Measurements from ENCODE around the gene LDLRAD3. TPM values are rescaled to one million over a fixed set of nuclear protein-coding genes. Genes with fewer than 3 reads are reported as not detected.

LDLRAD3 gene
- total and polyA plus RNA-seq, 4 experiments from 2014 or later, result not detected

DNA sequence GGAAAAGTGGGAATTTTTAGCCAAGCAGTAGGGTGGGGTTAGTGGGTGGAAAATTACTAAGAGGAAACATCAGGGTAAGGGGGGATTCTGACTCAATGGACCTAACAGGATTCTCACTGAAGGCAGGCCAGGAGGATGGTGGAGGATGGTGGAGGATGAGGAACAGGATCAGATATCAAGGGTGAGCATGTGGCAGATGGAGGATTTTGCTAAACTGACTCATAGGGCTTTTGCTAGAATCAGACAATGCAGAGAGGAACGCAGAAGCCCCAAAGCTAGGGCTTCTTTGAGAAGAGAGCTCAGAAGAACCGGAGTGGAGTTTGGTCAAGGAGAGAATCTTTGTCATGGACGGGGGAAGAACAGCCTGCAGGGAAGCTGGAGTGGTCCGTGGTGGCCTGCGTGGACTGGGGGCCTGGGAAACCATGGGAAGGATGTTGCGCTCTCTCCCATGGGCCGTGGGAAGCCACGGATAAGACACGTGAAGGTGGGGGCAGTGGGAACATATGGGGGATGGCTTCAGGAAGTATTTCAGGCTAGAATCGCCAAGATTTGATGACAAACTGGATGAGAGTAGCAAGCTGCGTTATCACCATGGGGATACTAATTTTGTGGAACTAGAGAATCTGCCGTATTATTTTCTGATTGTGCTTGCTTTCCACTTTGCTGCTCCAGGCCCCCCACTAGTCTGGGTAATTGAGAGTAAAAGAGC lies 165.2 kb downstream of the LDLRAD3 start:
- Mint-ChIP-seq H3K9me3 (peaks cover 0 to 13% (median 4%) of the 10 kb centered on the region in 8 donors), H3K36me3 (no peaks in the 10 kb centered on the region), H3K4me1 (no peaks in the 10 kb centered on the region), H3K27ac (no peak overlapping the region), H3K4me3 (peak overlapping the region in 1 of 8 donors; percentile 15), H3K27me3 (peaks cover 0 to 7% of the 10 kb centered on the region in 2 donors)
- Histone ChIP-seq H3K9me3 (ENCODE audit: control insufficient read depth in 1 of 2, low read length in 2 of 2) (no peaks in the 10 kb centered on the region), H3K4me1 (ENCODE audit: insufficient read depth, low read length) (no peaks in the 10 kb centered on the region), H3K27ac (ENCODE audit: low read depth, low read length) (no peak overlapping the region), H3K4me3 (ENCODE audit: low read length in 2 of 2) (no peak overlapping the region), H3K27me3 (ENCODE audit: insufficient read depth, low read length) (no peaks in the 10 kb centered on the region), H3K36me3 (ENCODE audit: insufficient read depth, low read length) (no peaks in the 10 kb centered on the region)
- intact Hi-C loops (cut with micrococcal nuclease), result no loop called here
- ChIA-PET CTCF (ENCODE audit: partially characterized antibody) (no interaction called here), POLR2A (ENCODE audit: partially characterized antibody) (no interaction called here)
- DNase-seq, result no peak

DNA sequence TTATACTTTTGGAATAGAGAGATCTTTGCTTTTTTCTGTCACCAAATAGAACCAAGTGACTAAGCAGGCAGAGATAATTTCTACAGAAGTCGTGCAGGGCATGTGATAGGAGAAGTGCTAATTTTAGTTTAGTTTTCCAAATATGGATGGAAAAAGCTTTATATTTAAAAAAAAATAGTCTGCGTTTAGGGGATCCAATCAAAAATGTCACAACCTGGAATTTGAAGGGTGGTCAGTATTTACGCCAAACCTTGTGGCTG lies 165.7 kb downstream of the LDLRAD3 start:
- no peak overlapping the region for H3K27ac ChIP-seq (ENCODE audit: low read depth, low read length)
- Mint-ChIP-seq H3K4me3 (no peak overlapping the region), H3K4me1 (no peaks in the 10 kb centered on the region), H3K27ac (no peak overlapping the region), H3K27me3 (peaks cover 0 to 7% of the 10 kb centered on the region in 2 donors), H3K36me3 (no peaks in the 10 kb centered on the region), H3K9me3 (peaks cover 0 to 14% (median 4%) of the 10 kb centered on the region in 8 donors)
- H3K27me3 ChIP-seq (ENCODE audit: insufficient read depth, low read length), result no peaks in the 10 kb centered on the region
- ChIA-PET CTCF (ENCODE audit: partially characterized antibody) (no interaction called here), POLR2A (ENCODE audit: partially characterized antibody) (no interaction called here)
- no peak overlapping the region for H3K4me3 ChIP-seq (ENCODE audit: low read length in 2 of 2)
- intact Hi-C loops (cut with micrococcal nuclease), result no loop called here
- H3K9me3 ChIP-seq (ENCODE audit: control insufficient read depth in 1 of 2, low read length in 2 of 2), result no peaks in the 10 kb centered on the region
- no peaks in the 10 kb centered on the region for H3K4me1 ChIP-seq (ENCODE audit: insufficient read depth, low read length)
- H3K36me3 ChIP-seq (ENCODE audit: insufficient read depth, low read length), result no peaks in the 10 kb centered on the region
- no peak for DNase-seq

- Mint-ChIP-seq H3K36me3 (no peaks in the 10 kb centered on the region), H3K4me1 (no peaks in the 10 kb centered on the region), H3K9me3 (peaks cover 0 to 19% (median 8%) of the 10 kb centered on the region in 8 donors), H3K4me3 (no peak overlapping the region), H3K27me3 (peaks cover 0 to 7% of the 10 kb centered on the region in 2 donors), H3K27ac (no peak overlapping the region)
- no peak for DNase-seq
- no peaks in the 10 kb centered on the region for H3K36me3 ChIP-seq (ENCODE audit: insufficient read depth, low read length)
- no peaks in the 10 kb centered on the region for H3K27me3 ChIP-seq (ENCODE audit: insufficient read depth, low read length)
- CTCF ChIA-PET (ENCODE audit: partially characterized antibody), result no interaction called here
- intact Hi-C loops (cut with micrococcal nuclease), result no loop called here
- no peaks in the 10 kb centered on the region for H3K9me3 ChIP-seq (ENCODE audit: control insufficient read depth in 1 of 2, low read length in 2 of 2)
- POLR2A ChIA-PET (ENCODE audit: partially characterized antibody), result no interaction called here
- H3K4me3 ChIP-seq (ENCODE audit: low read length in 2 of 2), result no peak overlapping the region
- H3K27ac ChIP-seq (ENCODE audit: low read depth, low read length), result no peak overlapping the region
- no peaks in the 10 kb centered on the region for H3K4me1 ChIP-seq (ENCODE audit: insufficient read depth, low read length)
These were observed 166.2 kb downstream of the LDLRAD3 start for GRCh38 chr11:36109850-36110606.

- H3K27ac Mint-ChIP-seq, result no peak overlapping the region
- H3K4me1 ChIP-seq (ENCODE audit: insufficient read depth, low read length), result no peaks in the 10 kb centered on the region
- intact Hi-C loops (cut with micrococcal nuclease), result no loop called here
- peaks cover 0 to 24% (median 9%) of the 10 kb centered on the region in 8 donors for H3K9me3 Mint-ChIP-seq
- H3K27me3 Mint-ChIP-seq, result peaks cover 0 to 5% of the 10 kb centered on the region in 2 donors
- no peaks in the 10 kb centered on the region for H3K9me3 ChIP-seq (ENCODE audit: control insufficient read depth in 1 of 2, low read length in 2 of 2)
- CTCF ChIA-PET (ENCODE audit: partially characterized antibody), result no interaction called here
- POLR2A ChIA-PET (ENCODE audit: partially characterized antibody), result interaction anchor here (0.7 kb wide), 1 partner anchor 208 kb away, joined by 5 read pairs; no protein-coding TSS in a partner anchor
- no peak overlapping the region for H3K4me3 Mint-ChIP-seq
- H3K27ac ChIP-seq (ENCODE audit: low read depth, low read length), result no peak overlapping the region
- no peaks in the 10 kb centered on the region for H3K4me1 Mint-ChIP-seq
- DNase-seq, result no peak
- H3K27me3 ChIP-seq (ENCODE audit: insufficient read depth, low read length), result no peaks in the 10 kb centered on the region
- no peak overlapping the region for H3K4me3 ChIP-seq (ENCODE audit: low read length in 2 of 2)
- no peaks in the 10 kb centered on the region for H3K36me3 Mint-ChIP-seq
- H3K36me3 ChIP-seq (ENCODE audit: insufficient read depth, low read length), result no peaks in the 10 kb centered on the region
These were observed 167.0 kb downstream of the LDLRAD3 start for GRCh38 chr11:36110668-36111410.

DNA sequence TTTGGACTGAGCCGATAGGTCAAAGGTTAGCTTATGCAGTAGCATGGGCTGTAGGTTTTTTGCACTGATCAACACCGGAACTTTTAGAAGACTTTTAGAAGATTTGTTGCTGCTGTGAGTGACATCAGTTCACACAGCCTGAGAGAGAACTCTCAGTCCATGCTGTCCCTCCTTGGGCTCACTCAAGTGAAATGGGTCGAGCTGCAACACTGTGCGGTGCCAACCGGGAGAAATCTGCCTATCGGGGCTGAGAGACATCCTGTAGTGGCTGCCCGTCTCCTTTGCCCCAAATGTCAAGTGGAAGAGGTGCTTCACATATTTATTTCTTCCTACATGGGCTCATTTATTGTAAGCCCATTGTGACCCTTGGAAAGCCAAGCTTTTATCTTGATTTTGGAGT lies 170.2 kb downstream of the LDLRAD3 start:
- ChIA-PET CTCF (ENCODE audit: partially characterized antibody) (no interaction called here), POLR2A (ENCODE audit: partially characterized antibody) (no interaction called here)
- H3K4me3 ChIP-seq (ENCODE audit: low read length in 2 of 2), result no peak overlapping the region
- H3K4me1 ChIP-seq (ENCODE audit: insufficient read depth, low read length), result no peaks in the 10 kb centered on the region
- Mint-ChIP-seq H3K4me3 (no peak overlapping the region), H3K36me3 (no peaks in the 10 kb centered on the region), H3K27me3 (peaks cover 2 to 6% of the 10 kb centered on the region in 2 donors), H3K27ac (no peak overlapping the region), H3K4me1 (no peaks in the 10 kb centered on the region), H3K9me3 (peaks cover 0 to 21% (median 9%) of the 10 kb centered on the region in 8 donors)
- H3K27me3 ChIP-seq (ENCODE audit: insufficient read depth, low read length), result no peaks in the 10 kb centered on the region
- H3K9me3 ChIP-seq (ENCODE audit: control insufficient read depth in 1 of 2, low read length in 2 of 2), result no peaks in the 10 kb centered on the region
- H3K36me3 ChIP-seq (ENCODE audit: insufficient read depth, low read length), result no peaks in the 10 kb centered on the region
- intact Hi-C loops (cut with micrococcal nuclease), result no loop called here
- no peak overlapping the region for H3K27ac ChIP-seq (ENCODE audit: low read depth, low read length)
- no peak for DNase-seq

DNA sequence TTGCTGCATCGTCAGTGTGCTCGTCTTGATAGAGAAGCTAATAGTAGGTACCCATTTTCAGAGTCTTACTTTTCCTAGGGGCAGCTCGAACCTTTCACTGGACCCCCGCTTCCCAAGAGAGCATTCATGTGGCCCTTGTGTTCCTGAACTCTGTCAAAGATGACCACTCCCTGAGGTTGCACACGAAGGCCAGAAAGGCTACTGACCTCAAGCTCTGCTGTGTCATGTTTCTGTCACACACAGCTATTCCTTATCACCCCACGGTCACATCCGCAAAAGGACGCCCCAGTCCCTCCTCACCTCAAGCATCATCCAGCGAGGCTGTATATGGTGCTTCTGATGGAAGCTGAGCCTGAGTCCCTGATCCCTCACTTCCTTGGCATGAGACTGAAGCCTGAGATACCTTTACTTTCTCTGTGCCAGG lies 171.5 kb downstream of the LDLRAD3 start:
- POLR2A ChIA-PET (ENCODE audit: partially characterized antibody), result no interaction called here
- no peak overlapping the region for H3K4me3 ChIP-seq (ENCODE audit: low read length in 2 of 2)
- Mint-ChIP-seq H3K27me3 (peaks cover 5 to 7% of the 10 kb centered on the region in 2 donors), H3K9me3 (peaks cover 0 to 21% (median 9%) of the 10 kb centered on the region in 8 donors), H3K4me1 (no peaks in the 10 kb centered on the region), H3K36me3 (no peaks in the 10 kb centered on the region), H3K27ac (no peak overlapping the region), H3K4me3 (no peak overlapping the region)
- H3K4me1 ChIP-seq (ENCODE audit: insufficient read depth, low read length), result no peaks in the 10 kb centered on the region
- H3K27me3 ChIP-seq (ENCODE audit: insufficient read depth, low read length), result no peaks in the 10 kb centered on the region
- no peaks in the 10 kb centered on the region for H3K9me3 ChIP-seq (ENCODE audit: control insufficient read depth in 1 of 2, low read length in 2 of 2)
- CTCF ChIA-PET (ENCODE audit: partially characterized antibody), result no interaction called here
- intact Hi-C loops (cut with micrococcal nuclease), result no loop called here
- no peaks in the 10 kb centered on the region for H3K36me3 ChIP-seq (ENCODE audit: insufficient read depth, low read length)
- DNase-seq, result no peak
- no peak overlapping the region for H3K27ac ChIP-seq (ENCODE audit: low read depth, low read length)

DNA sequence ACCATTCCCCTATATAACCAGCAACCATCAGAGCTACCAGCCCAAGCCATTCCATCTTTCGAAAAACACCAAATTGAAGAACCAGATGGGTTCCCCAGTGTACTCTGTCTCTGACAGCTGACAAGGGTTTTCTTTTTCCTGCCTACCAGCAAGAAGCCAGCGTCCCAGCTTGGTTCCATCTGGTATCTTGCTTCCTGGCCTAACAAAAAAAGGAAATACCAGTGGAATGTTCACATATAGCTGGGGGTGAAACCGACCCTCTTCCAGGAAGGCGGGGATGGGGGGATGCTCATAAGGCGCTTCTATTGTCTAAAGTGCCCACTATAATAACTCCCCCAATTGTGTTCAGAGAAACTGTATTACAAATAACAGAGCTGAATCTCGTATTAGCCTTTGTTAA lies 172.3 kb downstream of the LDLRAD3 start:
- no peaks in the 10 kb centered on the region for H3K36me3 Mint-ChIP-seq
- Histone ChIP-seq H3K27me3 (ENCODE audit: insufficient read depth, low read length) (no peaks in the 10 kb centered on the region), H3K9me3 (ENCODE audit: control insufficient read depth in 1 of 2, low read length in 2 of 2) (no peaks in the 10 kb centered on the region), H3K4me1 (ENCODE audit: insufficient read depth, low read length) (no peaks in the 10 kb centered on the region), H3K4me3 (ENCODE audit: low read length in 2 of 2) (no peak overlapping the region), H3K27ac (ENCODE audit: low read depth, low read length) (no peak overlapping the region), H3K36me3 (ENCODE audit: insufficient read depth, low read length) (no peaks in the 10 kb centered on the region)
- intact Hi-C loops (cut with micrococcal nuclease), result no loop called here
- H3K27me3 Mint-ChIP-seq, result peaks cover 4 to 7% of the 10 kb centered on the region in 2 donors
- H3K9me3 Mint-ChIP-seq, result peaks cover 0 to 21% (median 7%) of the 10 kb centered on the region in 8 donors
- H3K27ac Mint-ChIP-seq, result no peak overlapping the region
- no peak for DNase-seq
- H3K4me1 Mint-ChIP-seq, result no peaks in the 10 kb centered on the region
- CTCF ChIA-PET (ENCODE audit: partially characterized antibody), result no interaction called here
- POLR2A ChIA-PET (ENCODE audit: partially characterized antibody), result no interaction called here
- no peak overlapping the region for H3K4me3 Mint-ChIP-seq

Data from CD4-positive, alpha-beta memory T cell (primary cell).